Hepatocyte (in vitro differentiated cells): Measurements from ENCODE around the gene MBP. TPM values are rescaled to one million over a fixed set of nuclear protein-coding genes. Genes with fewer than 3 reads are reported as not detected.

Experiments
- DNase-seq: peaks from one replicate; pipeline ENCODE4 v3.0.0-alpha.2; 2016; ENCODE audit warnings: low spot score
- H2AFZ ChIP-seq: fragments of 200-600 bp; sonication (generic); 2 replicates; pipeline ENCODE4 v1.6.0; 2016; ENCODE audit warnings: antibody characterized with exemption, mild to moderate bottlenecking
- H3K27ac ChIP-seq: fragments of 200-600 bp; sonication (generic); 2 replicates; pipeline ENCODE4 v1.5.1; 2016; ENCODE audit warnings: mild to moderate bottlenecking
- H3K27me3 ChIP-seq: fragments of 200-600 bp; sonication (generic); 2 replicates; pipeline ENCODE4 v1.6.1; 2016
- H3K36me3 ChIP-seq: fragments of 200-600 bp; sonication (generic); replicated peaks from 2 replicates; pipeline ENCODE4 v1.5.1; 2016; ENCODE audit warnings: low read depth; ENCODE audit not compliant: insufficient read depth
- H3K4me1 ChIP-seq: fragments of 200-600 bp; sonication (generic); 2 replicates; pipeline ENCODE4 v1.5.1; 2016; ENCODE audit warnings: mild to moderate bottlenecking, moderate library complexity; ENCODE audit not compliant: insufficient read depth
- H3K4me2 ChIP-seq: fragments of 200-600 bp; sonication (generic); 2 replicates; pipeline ENCODE4 v1.6.0; 2016
- H3K4me3 ChIP-seq: fragments of 200-600 bp; sonication (generic); 2 replicates; pipeline ENCODE4 v1.5.1; 2016; ENCODE audit warnings: mild to moderate bottlenecking
- H3K79me2 ChIP-seq: fragments of 200-600 bp; sonication (generic); 2 replicates; pipeline ENCODE4 v1.6.0; 2017; ENCODE audit warnings: mild to moderate bottlenecking
- H3K9me2 ChIP-seq: fragments of 200-600 bp; sonication (generic); replicated peaks from 2 replicates; pipeline ENCODE4 v1.6.0; 2017; ENCODE audit warnings: mild to moderate bottlenecking; ENCODE audit not compliant: insufficient read depth
- H3K9me3 ChIP-seq: fragments of 200-600 bp; sonication (generic); 2 replicates; pipeline ENCODE4 v1.5.1; 2016; ENCODE audit warnings: low read depth, mild to moderate bottlenecking
- H4K20me1 ChIP-seq: fragments of 200-600 bp; sonication (generic); 2 replicates; pipeline ENCODE4 v1.6.0; 2016; ENCODE audit warnings: mild to moderate bottlenecking; ENCODE audit not compliant: insufficient read depth, poor library complexity, severe bottlenecking
- EZH2 ChIP-seq: fragments of 200-600 bp; sonication (generic); IDR thresholded peaks from 2 replicates; pipeline ENCODE4 v1.6.1; 2016; ENCODE audit warnings: antibody characterized with exemption, mild to moderate bottlenecking, borderline replicate concordance
- EZH2phosphoT487 ChIP-seq: fragments of 200-600 bp; sonication (generic); IDR thresholded peaks from one replicate; pipeline ENCODE4 v1.6.1; 2018; ENCODE audit warnings: antibody characterized with exemption, mild to moderate bottlenecking, low read depth, moderate library complexity; ENCODE audit not compliant: unreplicated experiment, severe bottlenecking
- WGBS: methylation state at CpG from one replicate; pipeline ENCODE4 v1.1.6; 2016; ENCODE audit warnings: low lambda C conversion rate; ENCODE audit errors: missing lambda C conversion rate; 5-methylcytosine and 5-hydroxymethylcytosine counted together
- polyA plus RNA-seq: library from polyadenylated mRNA; unstranded; fragments of >200 nt; fragmentation: Nextera tagmentation; extraction: Ambion mirVana; gene quantifications from 2 replicates; pipeline ENCODE4 v1.2.1, GENCODE V29; 2016
- total RNA-seq: library from RNA; depleted of rRNA; stranded (reverse); fragments of >200 nt; gene quantifications from 2 replicates; pipeline ENCODE4 v1.2.3, GENCODE V29; 2014
- TF ChIP-seq, protein P1 (sequence below): fragments of 200-600 bp; sonication (generic); IDR thresholded peaks from 2 replicates; pipeline ENCODE4 v1.5.1; 2016; ENCODE audit warnings: antibody characterized with exemption, mild to moderate bottlenecking; ENCODE audit not compliant: poor library complexity

MBP gene
- total and polyA plus RNA-seq, 2 experiments from 2014 or later = 21.6 to 22.1 TPM

DNA sequence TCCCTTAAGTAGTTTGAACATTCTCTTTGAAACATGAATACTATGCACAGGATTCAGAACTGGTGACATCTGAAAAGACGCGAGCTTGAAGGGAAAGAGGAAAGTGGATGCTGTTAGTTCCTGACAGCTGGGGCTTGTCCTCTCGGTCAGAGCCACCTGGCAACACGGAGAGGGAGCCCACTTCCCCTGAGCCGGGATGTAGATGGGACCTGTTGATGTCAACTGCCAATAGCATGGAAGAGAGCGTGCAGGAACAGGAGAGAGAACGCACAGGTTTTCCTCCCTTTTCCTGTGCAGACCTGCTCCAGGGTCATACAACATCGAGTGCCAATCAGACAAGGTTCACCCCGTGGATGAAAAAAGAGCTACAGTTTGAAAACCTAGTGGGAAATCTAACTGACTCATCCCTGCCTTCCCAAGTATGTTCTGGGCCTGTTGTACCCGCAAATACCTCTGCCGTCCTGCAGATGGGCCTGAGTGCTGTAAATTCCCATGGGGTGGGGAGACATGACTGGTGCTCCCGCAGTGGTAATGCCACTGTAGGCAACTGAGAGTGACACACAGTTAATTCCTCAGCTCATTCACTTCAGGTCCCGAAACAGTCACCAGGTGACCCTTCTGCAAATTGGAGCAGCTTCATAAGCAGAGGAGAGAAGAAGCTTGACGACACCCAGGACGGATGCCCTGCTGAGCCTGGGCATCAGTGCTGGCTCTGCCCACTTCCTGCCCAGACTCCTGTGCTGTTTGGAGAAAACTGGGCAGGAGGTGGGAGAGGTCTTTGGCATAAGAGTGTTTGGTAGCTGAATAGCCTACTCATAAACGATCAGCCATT lies 13.9 kb upstream of the MBP start:
- Histone ChIP-seq H3K4me3 (no peak overlapping the region), H3K4me1 (no peaks in the 10 kb centered on the region), H3K4me2 (no peak overlapping the region), H4K20me1 (no peaks in the 10 kb centered on the region), H3K9me3 (peaks cover 4% of the 10 kb centered on the region), H3K79me2 (no peaks in the 10 kb centered on the region), H3K27me3 (no peaks in the 10 kb centered on the region), H3K9me2 (no peaks in the 10 kb centered on the region), H2AFZ (no peak overlapping the region), H3K36me3 (no peaks in the 10 kb centered on the region), H3K27ac (no peak overlapping the region)
- no peak for TF ChIP-seq EZH2phosphoT487
- TF ChIP-seq EZH2 = no peak
- TF ChIP-seq, protein P1, sequence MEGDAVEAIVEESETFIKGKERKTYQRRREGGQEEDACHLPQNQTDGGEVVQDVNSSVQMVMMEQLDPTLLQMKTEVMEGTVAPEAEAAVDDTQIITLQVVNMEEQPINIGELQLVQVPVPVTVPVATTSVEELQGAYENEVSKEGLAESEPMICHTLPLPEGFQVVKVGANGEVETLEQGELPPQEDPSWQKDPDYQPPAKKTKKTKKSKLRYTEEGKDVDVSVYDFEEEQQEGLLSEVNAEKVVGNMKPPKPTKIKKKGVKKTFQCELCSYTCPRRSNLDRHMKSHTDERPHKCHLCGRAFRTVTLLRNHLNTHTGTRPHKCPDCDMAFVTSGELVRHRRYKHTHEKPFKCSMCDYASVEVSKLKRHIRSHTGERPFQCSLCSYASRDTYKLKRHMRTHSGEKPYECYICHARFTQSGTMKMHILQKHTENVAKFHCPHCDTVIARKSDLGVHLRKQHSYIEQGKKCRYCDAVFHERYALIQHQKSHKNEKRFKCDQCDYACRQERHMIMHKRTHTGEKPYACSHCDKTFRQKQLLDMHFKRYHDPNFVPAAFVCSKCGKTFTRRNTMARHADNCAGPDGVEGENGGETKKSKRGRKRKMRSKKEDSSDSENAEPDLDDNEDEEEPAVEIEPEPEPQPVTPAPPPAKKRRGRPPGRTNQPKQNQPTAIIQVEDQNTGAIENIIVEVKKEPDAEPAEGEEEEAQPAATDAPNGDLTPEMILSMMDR = no peak
- 75% methylated on average over 16 of the region's 16 CpGs for WGBS
- DNase-seq = no peak

DNA sequence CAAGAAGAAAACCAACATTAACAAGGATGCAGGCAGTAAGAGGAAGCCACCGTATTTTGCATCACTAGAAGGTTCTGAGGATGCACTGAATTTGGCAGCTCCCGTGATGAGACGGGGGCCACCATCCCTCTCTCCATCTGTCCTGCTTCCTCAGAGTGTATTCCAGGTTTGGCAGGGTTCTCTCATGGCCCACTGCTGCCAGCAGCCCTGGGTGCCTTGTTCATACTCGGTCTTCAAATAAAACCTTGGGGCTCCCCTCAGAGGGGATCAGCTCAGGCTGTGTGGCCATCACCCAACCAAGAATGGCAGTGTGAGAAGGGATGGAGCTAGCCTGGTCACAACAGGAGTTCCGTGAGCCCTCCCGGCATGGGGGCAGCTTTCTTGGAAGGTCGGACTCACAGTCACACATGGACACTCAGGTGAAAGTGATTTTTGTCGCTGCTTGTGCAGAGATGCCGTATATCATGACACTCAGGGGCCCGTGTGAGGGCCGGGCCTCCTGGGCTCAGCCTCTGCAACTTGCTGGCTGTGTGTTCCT lies 12.8 kb upstream of the MBP start:
- H4K20me1 ChIP-seq = no peaks in the 10 kb centered on the region
- peaks cover 4% of the 10 kb centered on the region for H3K9me3 ChIP-seq
- no peaks in the 10 kb centered on the region for H3K9me2 ChIP-seq
- no peaks in the 10 kb centered on the region for H3K79me2 ChIP-seq
- H3K4me3 ChIP-seq = no peak overlapping the region
- 92% methylated on average over 11 of the region's 11 CpGs for WGBS
- H3K4me2 ChIP-seq = no peak overlapping the region
- DNase-seq = no peak
- H3K4me1 ChIP-seq = no peaks in the 10 kb centered on the region
- TF ChIP-seq, protein P1 = no peak
- TF ChIP-seq EZH2phosphoT487 = no peak
- H3K36me3 ChIP-seq = no peaks in the 10 kb centered on the region
- H3K27ac ChIP-seq = no peak overlapping the region
- no peaks in the 10 kb centered on the region for H3K27me3 ChIP-seq
- H2AFZ ChIP-seq = no peak overlapping the region

DNA sequence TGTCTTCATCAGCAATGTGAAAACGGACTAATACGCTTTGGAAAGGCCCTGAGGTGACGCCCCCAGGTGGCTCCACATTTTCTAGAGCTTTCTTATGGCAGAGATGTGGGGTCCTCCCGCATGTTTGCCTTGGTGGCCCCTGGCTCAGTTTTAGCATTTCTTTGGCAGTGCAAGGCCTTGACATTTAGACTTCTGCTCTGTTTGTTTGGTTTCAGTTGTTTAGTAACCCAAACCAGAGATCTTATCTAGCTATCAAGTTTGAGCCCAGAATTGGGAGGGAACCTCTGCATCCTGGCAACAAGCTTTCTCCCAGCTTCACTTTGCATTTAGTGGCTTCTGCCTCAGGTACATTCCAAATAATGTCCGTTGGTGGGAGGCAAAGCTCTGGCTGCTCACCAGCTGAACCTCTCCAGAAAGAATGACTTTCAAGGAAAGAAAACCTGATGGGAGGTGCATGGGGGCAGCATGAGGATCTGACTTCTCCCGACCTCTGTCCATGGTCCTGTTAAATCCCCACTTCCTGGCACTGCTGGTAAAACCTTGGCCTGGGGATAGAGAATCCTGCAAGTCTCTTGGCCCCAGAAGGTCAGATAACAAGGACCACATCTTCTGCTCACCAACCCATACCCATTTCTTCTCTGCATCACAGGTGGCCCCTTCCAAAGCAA lies 12.0 kb upstream of the MBP start:
- no peaks in the 10 kb centered on the region for H4K20me1 ChIP-seq
- H3K4me1 ChIP-seq = no peaks in the 10 kb centered on the region
- H3K4me2 ChIP-seq = no peak overlapping the region
- TF ChIP-seq, protein P1 = no peak
- no peak for TF ChIP-seq EZH2
- TF ChIP-seq EZH2phosphoT487 = no peak
- no peak overlapping the region for H2AFZ ChIP-seq
- H3K36me3 ChIP-seq = no peaks in the 10 kb centered on the region
- 76% methylated on average over 6 of the region's 6 CpGs for WGBS
- H3K79me2 ChIP-seq = no peaks in the 10 kb centered on the region
- H3K27ac ChIP-seq = no peak overlapping the region
- no peak for DNase-seq
- H3K9me3 ChIP-seq = peaks cover 4% of the 10 kb centered on the region
- no peak overlapping the region for H3K4me3 ChIP-seq
- no peaks in the 10 kb centered on the region for H3K9me2 ChIP-seq
- no peaks in the 10 kb centered on the region for H3K27me3 ChIP-seq
